Thyroid gland (tissue), 4 donors: ENCODE data around the gene CELF5. TPM values are rescaled to one million over a fixed set of nuclear protein-coding genes. Genes with fewer than 3 reads are reported as not detected.

Experiments
- DNase-seq, 2 donors: peaks; one replicate each; pipeline ENCODE4 v3.0.0-alpha.2; 2019
- H3K27ac ChIP-seq, 3 donors: fragments of 200-600 bp; sonication (generic); 1 replicate in 2 of 3; 2 replicates in 1 of 3; pipeline ENCODE4 v1.5.1; 2016 to 2019; ENCODE audit warnings: mild to moderate bottlenecking in 1 of 3, moderate library complexity in 1 of 3
- H3K27me3 ChIP-seq: fragments of 200-600 bp; sonication (generic); one replicate; pipeline ENCODE4 v1.5.1; 2019
- H3K36me3 ChIP-seq, 2 donors: fragments of 200-600 bp; sonication (generic); one replicate each; pipeline ENCODE4 v1.5.1; 2016 to 2019
- H3K4me1 ChIP-seq, 2 donors: fragments of 200-600 bp; sonication (generic); one replicate each; pipeline ENCODE4 v1.5.1; 2017 to 2019
- H3K4me3 ChIP-seq, 3 donors: fragments of 200-600 bp; sonication (generic); replicated peaks in 1 of 3; 1 replicate in 2 of 3; 2 replicates in 1 of 3; pipeline ENCODE4 v1.5.1; 2016; ENCODE audit warnings: mild to moderate bottlenecking in 1 of 3
- H3K9me3 ChIP-seq: fragments of 200-600 bp; sonication (generic); one replicate; pipeline ENCODE4 v1.5.1; 2017
- POLR2A ChIP-seq, 2 donors: fragments of 450-650 bp; IDR thresholded peaks; one replicate each; pipeline ENCODE4 v1.6.1; 2017; ENCODE audit warnings: antibody characterized with exemption in 2 of 2, mild to moderate bottlenecking in 2 of 2, moderate library complexity in 1 of 2
- WGBS, 2 donors: methylation state at CpG; one replicate each; pipeline ENCODE4 v1.1.5; 2017; 5-methylcytosine and 5-hydroxymethylcytosine counted together
- intact Hi-C: fragments of 100-400 bp; cut with DNase I; formaldehyde crosslinking; loops from one replicate; pipeline ENCODE4 v1.15.1; 2023
- total RNA-seq, 4 donors: library from RNA; depleted of rRNA; stranded (reverse); fragments of >200 nt; gene quantifications; one replicate each; pipeline ENCODE4 v1.2.3, GENCODE V29; 2016
- TF ChIP-seq, protein P1 (sequence below), 6 experiments: fragments of 200-600 bp in 3 of 6; fragments of 450-650 bp in 3 of 6; sonication (generic) in 3 of 6; IDR thresholded peaks; one replicate each; pipeline ENCODE4 v1.5.1; 2016 to 2019; ENCODE audit warnings: antibody characterized with exemption in 6 of 6, mild to moderate bottlenecking in 2 of 6, inconsistent platforms in 1 of 6, moderate library complexity in 1 of 6

Gene CELF5
- total RNA-seq, 4 donors from 2014 or later, result not detected

GRCh38 chr19:3310280-3310679 is 85.8 kb downstream of the CELF5 start:
- Histone ChIP-seq H3K9me3 (no peaks in the 10 kb centered on the region), H3K4me3 (no peak overlapping the region), H3K36me3 (no peaks in the 10 kb centered on the region), H3K27me3 (no peaks in the 10 kb centered on the region), H3K4me1 (no peaks in the 10 kb centered on the region), H3K27ac (no peak overlapping the region)
- no peak for DNase-seq
- intact Hi-C loops, result no loop called here
- no peak for TF ChIP-seq POLR2A (IDR thresholded peaks at IDR 0.05)
- TF ChIP-seq, protein P1, sequence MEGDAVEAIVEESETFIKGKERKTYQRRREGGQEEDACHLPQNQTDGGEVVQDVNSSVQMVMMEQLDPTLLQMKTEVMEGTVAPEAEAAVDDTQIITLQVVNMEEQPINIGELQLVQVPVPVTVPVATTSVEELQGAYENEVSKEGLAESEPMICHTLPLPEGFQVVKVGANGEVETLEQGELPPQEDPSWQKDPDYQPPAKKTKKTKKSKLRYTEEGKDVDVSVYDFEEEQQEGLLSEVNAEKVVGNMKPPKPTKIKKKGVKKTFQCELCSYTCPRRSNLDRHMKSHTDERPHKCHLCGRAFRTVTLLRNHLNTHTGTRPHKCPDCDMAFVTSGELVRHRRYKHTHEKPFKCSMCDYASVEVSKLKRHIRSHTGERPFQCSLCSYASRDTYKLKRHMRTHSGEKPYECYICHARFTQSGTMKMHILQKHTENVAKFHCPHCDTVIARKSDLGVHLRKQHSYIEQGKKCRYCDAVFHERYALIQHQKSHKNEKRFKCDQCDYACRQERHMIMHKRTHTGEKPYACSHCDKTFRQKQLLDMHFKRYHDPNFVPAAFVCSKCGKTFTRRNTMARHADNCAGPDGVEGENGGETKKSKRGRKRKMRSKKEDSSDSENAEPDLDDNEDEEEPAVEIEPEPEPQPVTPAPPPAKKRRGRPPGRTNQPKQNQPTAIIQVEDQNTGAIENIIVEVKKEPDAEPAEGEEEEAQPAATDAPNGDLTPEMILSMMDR (IDR thresholded peaks at IDR 0.05), result no peak
- WGBS, 2 donors, result 71 to 86% methylated on average over 1 of the region's 1 CpG

DNA sequence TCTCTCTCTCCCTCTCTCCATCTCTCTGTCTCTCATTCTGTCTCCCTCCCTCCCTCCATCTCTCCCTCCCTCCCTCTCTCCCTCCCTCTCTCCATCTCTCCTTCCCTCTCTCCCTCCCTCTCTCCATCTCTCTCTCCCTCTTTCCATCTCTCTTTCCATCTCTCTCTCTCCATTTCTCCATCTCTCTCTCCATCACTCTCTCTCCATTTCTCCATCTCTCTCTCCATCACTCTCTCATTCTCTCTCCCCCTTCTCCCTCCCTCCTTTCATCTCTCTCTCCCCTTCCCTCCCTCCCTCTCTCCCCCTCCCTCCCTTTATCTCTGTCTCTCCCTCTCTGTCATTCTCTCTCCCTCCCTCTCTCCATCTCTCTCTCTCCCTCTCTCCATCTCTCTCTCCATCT is 86.2 kb downstream of the CELF5 start:
- DNase-seq, result no peak
- no peak overlapping the region for H3K27ac ChIP-seq
- H3K4me3 ChIP-seq, result no peak overlapping the region
- no peaks in the 10 kb centered on the region for H3K9me3 ChIP-seq
- no peaks in the 10 kb centered on the region for H3K27me3 ChIP-seq
- intact Hi-C loops, result no loop called here
- TF ChIP-seq, protein P1 (IDR thresholded peaks at IDR 0.05), result no peak
- no peak for TF ChIP-seq POLR2A (IDR thresholded peaks at IDR 0.05)
- no peaks in the 10 kb centered on the region for H3K36me3 ChIP-seq
- no peaks in the 10 kb centered on the region for H3K4me1 ChIP-seq

- Histone ChIP-seq H3K9me3 (no peaks in the 10 kb centered on the region), H3K36me3 (no peaks in the 10 kb centered on the region), H3K27ac (no peak overlapping the region), H3K27me3 (no peaks in the 10 kb centered on the region), H3K4me3 (no peak overlapping the region), H3K4me1 (no peaks in the 10 kb centered on the region)
- 72 to 78% methylated on average over 4 to 10 of the region's 13 CpGs for WGBS, 2 donors
- intact Hi-C loops, result no loop called here
- DNase-seq, result no peak
- no peak for TF ChIP-seq POLR2A (IDR thresholded peaks at IDR 0.05)
- TF ChIP-seq, protein P1 (IDR thresholded peaks at IDR 0.05), result no peak
These were observed 88.7 kb downstream of the CELF5 start for GRCh38 chr19:3313199-3313575.

DNA sequence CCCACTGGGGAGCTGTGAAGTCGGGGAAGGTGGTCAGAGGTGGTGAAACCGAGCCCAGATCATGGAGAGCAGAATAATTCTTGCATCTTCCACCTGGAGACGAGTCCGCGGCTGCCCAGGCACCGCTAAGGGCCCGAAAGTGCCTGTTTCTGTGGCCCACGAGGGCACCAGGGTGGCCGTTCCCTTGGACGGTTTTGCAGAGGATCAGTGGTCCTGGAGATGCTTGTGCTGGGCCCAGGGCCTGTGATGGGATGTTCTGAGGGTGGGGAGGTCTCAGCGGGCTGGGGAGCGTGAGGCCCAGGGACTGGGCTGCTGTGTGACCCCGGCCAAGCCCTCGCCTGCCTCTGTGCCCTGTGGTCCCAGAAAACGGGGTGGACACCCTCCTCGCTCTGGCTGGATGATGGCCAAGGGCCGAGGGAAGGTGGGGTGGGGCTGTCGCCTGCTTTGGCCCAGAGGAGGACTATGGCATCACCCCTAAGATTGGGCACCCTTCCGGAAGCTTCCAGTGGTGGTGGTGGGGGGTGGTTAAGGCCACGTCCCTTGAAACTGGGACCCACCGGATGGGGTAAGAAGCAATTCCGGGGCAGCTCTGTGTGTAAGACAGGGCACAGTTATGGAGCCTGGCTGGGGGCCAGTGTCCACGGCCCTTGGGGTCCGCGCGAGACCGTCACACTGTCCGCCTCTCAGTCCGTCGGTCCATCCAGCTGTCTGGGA is 90.7 kb downstream of the CELF5 start:
- Histone ChIP-seq H3K27ac (no peak overlapping the region), H3K27me3 (no peaks in the 10 kb centered on the region), H3K4me3 (no peak overlapping the region), H3K4me1 (no peaks in the 10 kb centered on the region), H3K36me3 (no peaks in the 10 kb centered on the region), H3K9me3 (no peaks in the 10 kb centered on the region)
- 78 to 92% methylated on average over 16 to 21 of the region's 30 CpGs for WGBS, 2 donors
- TF ChIP-seq POLR2A (IDR thresholded peaks at IDR 0.05), result no peak
- TF ChIP-seq, protein P1 (IDR thresholded peaks at IDR 0.05), result no peak
- DNase-seq, result no peak
- intact Hi-C loops, result no loop called here

DNA sequence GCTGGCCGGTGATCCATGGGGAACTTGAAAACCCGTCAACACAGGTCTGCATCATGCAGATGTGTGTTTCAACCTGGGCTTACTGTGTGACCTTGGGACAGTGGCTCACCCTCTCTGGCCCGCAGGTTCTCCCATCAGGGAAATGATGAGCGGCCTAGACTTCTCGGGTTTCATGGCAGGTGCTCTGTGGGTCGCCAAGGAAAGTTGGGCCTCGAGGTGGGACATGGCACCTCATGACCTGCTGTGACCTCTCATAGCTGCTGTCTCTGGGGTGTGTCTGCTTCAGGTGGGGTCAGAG is 91.2 kb downstream of the CELF5 start:
- DNase-seq, result no peak
- TF ChIP-seq, protein P1 (IDR thresholded peaks at IDR 0.05), result no peak
- TF ChIP-seq POLR2A (IDR thresholded peaks at IDR 0.05), result no peak
- Histone ChIP-seq H3K36me3 (no peaks in the 10 kb centered on the region), H3K9me3 (no peaks in the 10 kb centered on the region), H3K27me3 (no peaks in the 10 kb centered on the region), H3K4me3 (no peak overlapping the region), H3K27ac (no peak overlapping the region), H3K4me1 (no peaks in the 10 kb centered on the region)
- intact Hi-C loops, result no loop called here
- WGBS, 2 donors, result 84 to 100% methylated on average over 2 to 7 of the region's 7 CpGs
